ENCODE measurements around the gene POLDIP2. TPM values are rescaled to one million over a fixed set of nuclear protein-coding genes. Genes with fewer than 3 reads are reported as not detected.
A peak's percentile ranks its signal among the peaks of the same experiment; 100 is the strongest.

Gene POLDIP2
- total and polyA plus RNA-seq, 2 of the 13 experiments (the other 11 are each of a cell fraction or from before 2014, with no cell fraction given) = 85.9 to 114 TPM

- Histone ChIP-seq H3K27ac (ENCODE audit: extremely low read length, insufficient read depth, low read length) (peak within 1 kb of the TSS; percentile 92), H4K20me1 (ENCODE audit: insufficient read depth, low read length) (no peaks in the 10 kb centered on the region), H3K79me2 (ENCODE audit: insufficient read depth, low read length) (peaks cover 7% of the 10 kb centered on the region), H3K4me2 (ENCODE audit: low read depth, low read length) (peak within 1 kb of the TSS; percentile 96), H2AFZ (ENCODE audit: low read length) (no peak within 1 kb of the TSS), H3K9me3 (ENCODE audit: low read length) (no peaks in the 10 kb centered on the region), H3K4me1 (ENCODE audit: insufficient read depth, low read length) (peaks cover 52% of the 10 kb centered on the region), H3K9ac (ENCODE audit: insufficient read depth, low read depth, low read length) (peak within 1 kb of the TSS; percentile 74), H3K36me3 (replicated peaks in 1 of 2; ENCODE audit: control insufficient read depth in 1 of 2, insufficient read depth in 2 of 2, low read length in 2 of 2) (no peaks in the 10 kb centered on the region; a peak in 1 of 5 replicates), H3K27me3 (ENCODE audit: control insufficient read depth in 1 of 2, insufficient read depth in 2 of 2, low read length in 2 of 2) (no peaks in the 10 kb centered on the region), H3K4me3 (replicated peaks in 1 of 3; ENCODE audit: insufficient read depth in 1 of 3, low read depth in 2 of 3, low read length in 3 of 3) (peak within 1 kb of the TSS; percentile 49 to 77 (median 51))
- intact Hi-C loops (cut with micrococcal nuclease; ENCODE audit: unreplicated experiment) (loop anchor here (1.0 to 2.0 kb wide), 2 partner anchors 35 to 47 kb away; partner anchors contain the start of genes IFT20 and TNFAIP1), in situ Hi-C loops (cut with HindIII; ENCODE audit: extremely low pct_ligation_motif_present, low pct_unique_long_range_greater_than_20kb) (no loop called here)
- DNase-seq (ENCODE audit: low spot score) (peak; percentile 98), FAIRE-seq (peak; percentile 99), ATAC-seq (peak; percentile 78)
- CTCF ChIA-PET (ENCODE audit: low intra/inter-chr PET ratio, low total read pairs) = no interaction called here
- no TSS peak for BruUV-seq (replicated peaks)
- POLR2A ChIA-PET = interaction anchor here (0.7 to 8.3 kb wide), 20 partner anchors 9 to 350 kb away, joined by 3 to 183 read pairs (median 6); partner anchors contain the start of genes IFT20, POLDIP2, RPL23A and SLC46A1
- 3% methylated on average over 8 of the region's 8 CpGs for WGBS (ENCODE audit: low lambda C conversion rate)
- TF ChIP-seq ZNF383 (CRISPR knock-in tag; IDR thresholded peaks at IDR 0.05; ENCODE audit: borderline replicate concordance) (no peak; the same call in 1 of the 2 replicates), HDAC1 (CRISPR knock-in tag; IDR thresholded peaks at IDR 0.05) (peak; percentile 84), ZNF143 (CRISPR knock-in tag; IDR thresholded peaks at IDR 0.05) (peak; percentile 57), BRCA1 (CRISPR knock-in tag; IDR thresholded peaks at IDR 0.05) (0 out of 2 replicates have a peak, but pooled peaks have one; percentile 45), RNF2 (conservative IDR thresholded peaks at IDR 0.05; ENCODE audit: low read depth) (no peak), SKI (IDR thresholded peaks at IDR 0.05; ENCODE audit: partially characterized antibody) (peak; percentile 95), MAX (IDR thresholded peaks at IDR 0.05) (peak; percentile 22), NFYC (CRISPR knock-in tag; IDR thresholded peaks at IDR 0.05) (no peak), ZNF337 (CRISPR knock-in tag; IDR thresholded peaks at IDR 0.05; ENCODE audit: borderline replicate concordance, low read depth) (peak; percentile 67; the same call in 1 of the 2 replicates), MXD1 (CRISPR knock-in tag; IDR thresholded peaks at IDR 0.05) (0 out of 2 replicates have a peak, but pooled peaks have one; percentile 14), REST (IDR thresholded peaks at IDR 0.05; ENCODE audit: borderline replicate concordance in 1 of 2, low read depth in 1 of 2, low read length in 2 of 2) (no peak; a peak in 1 of 4 replicates), ZNF710 (CRISPR knock-in tag; IDR thresholded peaks at IDR 0.05; ENCODE audit: borderline replicate concordance) (peak; percentile 94; the same call in 1 of the 2 replicates), HNRNPUL1 (IDR thresholded peaks at IDR 0.05; ENCODE audit: low read depth, low read length) (no peak)
Observed at GRCh38 chr17:28370035-28370743, 12.9 kb upstream of the POLDIP2 start, which contains the start of gene VTN. Gene VTN, minus strand, starts transcription at chr17:28370307. Its CDS starts 104 bp downstream, at chr17:28370203.
